ENCODE data around the gene SSC5D. TPM values are rescaled to one million over a fixed set of nuclear protein-coding genes. Genes with fewer than 3 reads are reported as not detected.
A peak's percentile ranks its signal among the peaks of the same experiment; 100 is the strongest.
"Not testable (repeated sequence)": the region's sequence is repeated elsewhere in the genome, so short reads cannot be mapped to it uniquely, and the experiment has no call there.

The SSC5D gene
- polyA plus RNA-seq, 3 donors from 2014 or later, result not detected

DNA sequence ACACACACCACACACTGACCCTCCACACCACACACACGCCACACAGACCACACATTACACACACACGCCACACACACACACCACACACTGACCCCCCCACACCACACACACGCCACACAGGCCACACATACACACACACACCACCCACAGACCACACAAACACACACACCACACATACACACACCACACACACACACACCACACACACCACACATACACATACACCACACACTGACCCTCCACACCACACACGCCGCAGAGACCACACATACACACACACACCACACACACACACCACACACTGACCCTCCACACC lies 40.1 kb upstream of the SSC5D start:
- not testable (repeated sequence) for DNase-seq, H3K4me3 Mint-ChIP-seq, H3K27ac Mint-ChIP-seq, H3K36me3 Mint-ChIP-seq, H3K9me3 Mint-ChIP-seq
- Mint-ChIP-seq H3K4me1 (peaks cover 6 to 11% of the 10 kb centered on the region in 2 donors), H3K27me3 (ENCODE audit: low read depth in 3 of 3) (peaks cover 13 to 22% (median 21%) of the 10 kb centered on the region in 3 donors)

DNA sequence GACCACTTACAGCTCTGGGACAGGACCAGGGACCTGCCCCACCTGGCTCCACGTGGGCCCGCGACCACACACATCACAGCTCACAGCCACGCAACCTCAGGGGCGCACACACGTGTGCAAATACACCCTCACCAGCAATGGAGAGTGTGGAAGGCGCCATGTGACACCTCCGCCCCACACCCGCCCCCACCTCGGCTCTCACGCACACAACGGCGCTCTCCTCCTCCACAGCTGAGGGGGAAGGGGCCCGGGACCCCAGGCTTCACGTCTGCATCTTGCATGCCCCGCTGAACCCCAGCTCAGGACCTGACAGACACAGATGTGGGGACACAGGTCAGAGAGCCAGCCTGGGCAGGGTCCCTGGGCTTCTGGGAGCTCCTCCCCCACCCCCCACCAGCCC lies 38.8 kb upstream of the SSC5D start:
- Mint-ChIP-seq H3K4me1 (peaks cover 6 to 14% of the 10 kb centered on the region in 2 donors), H3K27ac (no peak overlapping the region), H3K36me3 (peaks cover 0 to 10% (median 6%) of the 10 kb centered on the region in 3 donors), H3K27me3 (ENCODE audit: low read depth in 3 of 3) (peaks cover 9 to 15% (median 15%) of the 10 kb centered on the region in 3 donors), H3K4me3 (no peak overlapping the region), H3K9me3 (peaks cover 0 to 2% (median 0%) of the 10 kb centered on the region in 6 donors)
- no peak for DNase-seq

GRCh38 chr19:55451163-55451964 lies 36.9 kb upstream of the SSC5D start:
- H3K36me3 Mint-ChIP-seq, result peaks cover 0 to 10% (median 6%) of the 10 kb centered on the region in 3 donors
- no peak overlapping the region for H3K27ac Mint-ChIP-seq
- peak overlapping the region in 4 of 5 donors; percentile 17 to 63 (median 34) for H3K4me3 Mint-ChIP-seq
- no peaks in the 10 kb centered on the region for H3K9me3 Mint-ChIP-seq
- DNase-seq, result no peak
- H3K4me1 Mint-ChIP-seq, result peaks cover 6 to 14% of the 10 kb centered on the region in 2 donors
- H3K27me3 Mint-ChIP-seq (ENCODE audit: low read depth in 3 of 3), result peaks cover 7 to 11% (median 8%) of the 10 kb centered on the region in 3 donors

DNA sequence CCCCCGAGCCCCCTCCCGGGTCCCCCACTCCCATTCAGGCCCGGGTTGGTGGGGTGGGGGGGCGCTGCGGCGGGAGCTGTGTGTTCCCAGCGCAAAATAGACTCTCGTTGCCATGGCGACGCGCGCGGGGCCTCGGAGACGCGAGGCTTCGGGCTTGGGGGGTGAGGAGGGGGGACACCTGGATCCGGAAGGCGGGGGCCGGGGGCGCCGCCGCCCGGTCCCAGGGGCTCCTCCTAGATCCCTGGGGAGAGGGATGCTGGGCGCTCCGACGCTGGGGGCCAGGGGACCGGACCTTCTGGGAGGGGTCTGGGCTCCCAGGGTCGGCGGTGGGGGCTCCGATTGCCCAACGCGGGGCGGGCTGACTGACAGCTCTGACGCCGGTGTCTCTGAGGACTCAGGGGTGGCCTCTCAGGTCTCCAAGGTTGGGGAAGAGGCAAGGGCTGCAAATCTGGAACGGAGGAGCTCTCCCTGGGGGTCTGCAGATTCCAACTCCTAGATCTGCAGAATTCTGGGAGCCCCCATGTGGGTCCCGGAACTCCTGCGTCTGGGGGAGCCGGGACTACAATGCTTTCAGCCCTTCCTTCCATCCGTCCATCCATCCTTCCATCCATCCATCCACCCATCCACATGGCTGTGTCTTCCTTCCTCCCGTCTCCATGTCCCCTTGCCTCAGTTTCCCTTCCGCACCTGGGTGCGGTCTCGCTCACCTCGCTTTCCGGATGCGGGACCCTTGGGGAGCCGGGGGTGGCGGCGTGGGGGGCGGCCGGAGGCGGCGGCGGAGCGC lies 36.1 kb upstream of the SSC5D start:
- no peak for DNase-seq
- Mint-ChIP-seq H3K4me1 (peaks cover 6 to 14% of the 10 kb centered on the region in 2 donors), H3K36me3 (peaks cover 0 to 10% (median 6%) of the 10 kb centered on the region in 3 donors), H3K27me3 (ENCODE audit: low read depth in 3 of 3) (peaks cover 7 to 11% (median 8%) of the 10 kb centered on the region in 3 donors), H3K27ac (no peak overlapping the region), H3K9me3 (no peaks in the 10 kb centered on the region), H3K4me3 (peak overlapping the region in 1 of 5 donors; percentile 32)

- Mint-ChIP-seq H3K9me3 (no peaks in the 10 kb centered on the region), H3K4me1 (peaks cover 6 to 14% of the 10 kb centered on the region in 2 donors), H3K4me3 (peak overlapping the region in 1 of 5 donors; percentile 25), H3K27me3 (ENCODE audit: low read depth in 3 of 3) (peaks cover 7 to 11% (median 8%) of the 10 kb centered on the region in 3 donors), H3K36me3 (peaks cover 0 to 10% (median 6%) of the 10 kb centered on the region in 3 donors), H3K27ac (no peak overlapping the region)
- peak; percentile 31 to 44 (median 38) for DNase-seq
Measured at GRCh38 chr19:55452749-55453346, 35.4 kb upstream of the SSC5D start.

GRCh38 chr19:55453511-55454260 lies 34.5 kb upstream of the SSC5D start:
- no peak for DNase-seq
- peak overlapping the region in 4 of 5 donors; percentile 18 to 33 (median 26) for H3K4me3 Mint-ChIP-seq
- peaks cover 0 to 10% (median 6%) of the 10 kb centered on the region in 3 donors for H3K36me3 Mint-ChIP-seq
- no peaks in the 10 kb centered on the region for H3K9me3 Mint-ChIP-seq
- H3K27ac Mint-ChIP-seq, result peak overlapping the region in 1 of 6 donors; percentile 50
- peaks cover 7 to 11% (median 8%) of the 10 kb centered on the region in 3 donors for H3K27me3 Mint-ChIP-seq (ENCODE audit: low read depth in 3 of 3)
- H3K4me1 Mint-ChIP-seq, result peaks cover 6 to 14% of the 10 kb centered on the region in 2 donors

- no peak overlapping the region for H3K27ac Mint-ChIP-seq
- peak in 2 of 3 donors; percentile 25 to 35 for DNase-seq
- H3K36me3 Mint-ChIP-seq, result peaks cover 0 to 10% (median 6%) of the 10 kb centered on the region in 3 donors
- no peak overlapping the region for H3K4me3 Mint-ChIP-seq
- H3K27me3 Mint-ChIP-seq (ENCODE audit: low read depth in 3 of 3), result peaks cover 7 to 10% (median 8%) of the 10 kb centered on the region in 3 donors
- H3K9me3 Mint-ChIP-seq, result no peaks in the 10 kb centered on the region
- peaks cover 7 to 14% of the 10 kb centered on the region in 2 donors for H3K4me1 Mint-ChIP-seq
Measured at GRCh38 chr19:55454787-55455243, 33.4 kb upstream of the SSC5D start.

DNA sequence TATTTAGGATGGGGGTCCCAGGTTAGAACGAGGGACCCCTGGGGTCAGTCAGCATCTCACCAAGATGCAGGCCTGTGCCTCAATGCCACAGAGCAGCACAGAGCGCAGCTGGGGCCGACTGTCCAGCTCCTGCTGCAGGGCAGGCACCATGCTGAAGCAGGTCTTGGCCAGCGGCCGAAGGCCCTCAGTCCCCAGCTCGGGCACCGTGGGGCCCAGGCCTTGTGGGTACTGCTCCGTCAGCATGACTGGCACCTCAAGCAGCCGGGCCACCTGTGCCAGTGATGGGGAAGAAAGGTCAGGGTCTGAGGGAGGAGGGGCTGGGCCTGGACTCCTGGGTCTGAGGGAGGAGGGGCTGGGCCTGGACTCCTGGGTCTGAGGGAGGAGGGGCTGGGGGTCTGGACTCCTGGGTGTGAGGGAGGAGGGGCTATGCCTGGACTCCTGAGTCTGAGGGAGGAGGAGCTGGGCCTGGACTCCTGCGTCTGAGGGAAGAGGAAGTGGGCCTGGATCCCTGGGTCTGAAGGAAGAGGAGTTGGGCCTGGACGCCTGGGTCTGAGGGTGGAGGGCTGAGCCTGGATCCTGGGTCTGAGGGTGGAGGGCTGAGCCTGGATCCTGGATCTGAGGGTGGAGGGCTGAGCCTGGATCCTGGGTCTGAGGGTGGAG lies 32.5 kb upstream of the SSC5D start:
- Mint-ChIP-seq H3K9me3 (no peaks in the 10 kb centered on the region), H3K4me3 (no peak overlapping the region), H3K36me3 (peaks cover 0 to 10% (median 6%) of the 10 kb centered on the region in 3 donors), H3K27ac (no peak overlapping the region), H3K4me1 (peaks cover 11 to 16% of the 10 kb centered on the region in 2 donors), H3K27me3 (ENCODE audit: low read depth in 3 of 3) (peaks cover 7 to 8% (median 8%) of the 10 kb centered on the region in 3 donors)
- no peak for DNase-seq

GRCh38 chr19:55456347-55456746 lies 31.9 kb upstream of the SSC5D start:
- no peak for DNase-seq
- peaks cover 0 to 10% (median 6%) of the 10 kb centered on the region in 3 donors for H3K36me3 Mint-ChIP-seq
- H3K27ac Mint-ChIP-seq, result no peak overlapping the region
- peaks cover 6 to 8% (median 6%) of the 10 kb centered on the region in 3 donors for H3K27me3 Mint-ChIP-seq (ENCODE audit: low read depth in 3 of 3)
- no peak overlapping the region for H3K4me3 Mint-ChIP-seq
- H3K4me1 Mint-ChIP-seq, result peaks cover 10 to 19% of the 10 kb centered on the region in 2 donors
- H3K9me3 Mint-ChIP-seq, result no peaks in the 10 kb centered on the region

DNA sequence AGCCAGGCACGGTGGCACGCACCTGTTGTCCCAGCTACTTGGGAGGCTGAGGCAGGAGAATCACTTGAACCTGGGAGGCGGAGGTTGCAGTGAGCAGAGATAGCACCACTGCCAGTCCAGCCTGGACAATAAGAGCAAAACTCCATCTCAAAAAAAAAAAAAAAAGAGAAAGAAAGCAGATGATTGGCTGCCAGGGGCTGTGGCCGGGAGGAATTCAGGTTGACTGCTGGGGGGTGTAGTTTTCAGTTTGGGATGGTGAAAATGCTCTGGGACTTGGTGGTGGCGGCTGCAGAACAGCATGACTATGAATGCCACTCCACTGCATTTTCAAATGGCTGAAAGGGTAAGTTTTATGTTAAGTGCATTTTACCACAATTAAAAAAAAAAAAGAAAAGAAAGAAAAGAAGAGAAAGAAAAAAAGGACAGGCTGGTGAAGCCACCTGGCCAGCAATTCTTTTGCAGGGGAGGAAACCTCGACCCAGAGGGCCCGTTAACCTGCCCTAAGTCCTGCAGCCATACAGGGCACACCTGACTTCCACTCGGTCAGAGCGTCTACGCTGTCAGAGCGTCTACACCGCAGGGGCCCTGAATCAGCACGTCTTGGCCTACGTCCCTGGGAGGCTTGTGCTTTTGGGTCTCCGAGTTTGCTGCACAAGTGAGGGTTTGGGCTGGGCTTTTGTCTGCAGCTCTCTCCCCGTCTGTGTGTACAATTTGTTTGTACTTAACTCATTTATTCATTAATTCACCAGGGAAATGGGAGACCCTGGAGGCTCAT lies 30.4 kb upstream of the SSC5D start:
- Mint-ChIP-seq H3K9me3 (no peaks in the 10 kb centered on the region), H3K27ac (no peak overlapping the region), H3K36me3 (peaks cover 0 to 10% (median 6%) of the 10 kb centered on the region in 3 donors), H3K4me1 (peaks cover 24 to 25% of the 10 kb centered on the region in 2 donors), H3K27me3 (ENCODE audit: low read depth in 3 of 3) (peaks cover 10 to 12% (median 10%) of the 10 kb centered on the region in 3 donors), H3K4me3 (no peak overlapping the region)
- no peak for DNase-seq

DNA sequence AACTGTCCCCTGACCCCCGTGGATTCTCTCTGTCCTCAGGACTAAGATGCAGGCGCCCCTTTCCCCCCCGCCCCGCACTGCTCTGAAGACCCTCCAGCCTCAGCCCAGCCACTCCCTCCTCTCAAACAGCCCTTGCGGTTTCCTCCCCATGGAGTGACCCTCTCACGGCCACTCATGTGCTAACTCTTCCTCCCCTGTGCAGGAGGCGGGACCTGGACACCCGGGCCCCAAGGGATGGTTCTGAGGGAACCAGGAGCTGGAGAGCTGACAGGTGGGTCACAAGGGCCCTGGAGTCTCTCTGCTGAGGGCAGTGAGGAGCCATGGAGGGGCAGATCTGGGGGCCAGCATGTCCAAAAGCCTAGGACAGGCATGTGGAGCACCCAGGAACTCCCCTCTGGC lies 28.7 kb upstream of the SSC5D start:
- Mint-ChIP-seq H3K27me3 (ENCODE audit: low read depth in 3 of 3) (peaks cover 4 to 9% (median 8%) of the 10 kb centered on the region in 3 donors), H3K36me3 (no peaks in the 10 kb centered on the region), H3K9me3 (no peaks in the 10 kb centered on the region), H3K4me1 (peaks cover 19 to 25% of the 10 kb centered on the region in 2 donors), H3K27ac (peak overlapping the region in 3 of 6 donors; percentile 6 to 49 (median 17)), H3K4me3 (peak overlapping the region in 2 of 5 donors; percentile 90 to 92)
- no peak for DNase-seq
